ENCODE data around the gene MRPL3.

DNA sequence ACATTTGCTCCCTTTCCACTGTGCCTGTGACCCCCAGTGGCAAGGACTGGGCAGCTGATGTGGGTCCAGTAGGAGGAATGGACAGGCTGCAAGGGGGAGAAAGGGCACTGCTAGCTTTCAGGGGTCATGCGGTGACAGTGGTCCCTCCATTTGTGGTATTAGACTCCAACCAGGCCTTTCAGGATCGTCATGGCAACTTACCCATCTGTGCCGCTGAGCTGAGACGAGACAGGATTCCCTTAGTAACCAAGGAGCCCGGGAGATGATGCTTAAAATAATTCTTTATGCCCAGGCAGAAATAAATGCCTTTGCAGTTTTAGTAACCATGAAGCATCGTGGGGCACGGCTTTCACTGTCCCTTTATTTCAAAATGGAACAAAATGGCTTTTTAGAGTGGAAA is 15.9 kb upstream of the MRPL3 start:
- TF ChIP-seq EZH2 (IDR thresholded peaks at IDR 0.05; ENCODE audit: insufficient read depth, poor library complexity, severe bottlenecking) (no peak), EZH2phosphoT487 (IDR thresholded peaks at IDR 0.05; ENCODE audit: insufficient read depth, low read depth) (no peak)
